CD4-positive, alpha-beta T cell treated with Interleukin-12 subunit alpha and Interleukin-12 subunit beta, for 1 hour (primary cell): ENCODE results near the gene RBSN.

Source experiments
- DNase-seq: peaks from one replicate; pipeline ENCODE4 v3.0.0-alpha.2; 2020

Gene RBSN

GRCh38 chr3:15099364-15100098 is 583 bp upstream of the RBSN start:
- DNase-seq = no peak

- peak; percentile 47 for DNase-seq
Observed at GRCh38 chr3:15097891-15098290, 1.1 kb downstream of the RBSN start.

DNA sequence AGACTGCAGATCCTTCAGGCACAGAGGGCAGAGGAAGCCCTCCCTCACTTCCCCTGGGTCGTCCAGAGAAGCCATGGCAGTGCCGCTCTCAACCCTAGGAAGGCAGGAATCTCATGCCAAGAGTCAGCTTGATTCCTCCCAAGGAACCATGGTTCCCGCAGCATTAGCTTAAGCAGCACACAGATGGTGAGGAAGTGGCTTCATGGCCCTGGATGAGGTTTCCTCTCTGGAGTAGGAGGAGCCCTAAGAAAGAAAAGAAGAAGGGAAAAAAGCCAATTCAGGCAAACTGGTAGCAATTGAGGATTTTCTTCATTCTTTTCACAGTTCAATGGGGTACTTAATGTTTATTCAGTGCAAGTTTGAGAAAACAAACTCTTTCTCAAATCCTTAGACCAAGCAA is 2.9 kb downstream of the RBSN start:
- no peak for DNase-seq

- DNase-seq = no peak
Observed at GRCh38 chr3:15094187-15094875, 4.6 kb downstream of the RBSN start.

- no peak for DNase-seq
Observed at GRCh38 chr3:15092686-15093085, 6.3 kb downstream of the RBSN start.

DNA sequence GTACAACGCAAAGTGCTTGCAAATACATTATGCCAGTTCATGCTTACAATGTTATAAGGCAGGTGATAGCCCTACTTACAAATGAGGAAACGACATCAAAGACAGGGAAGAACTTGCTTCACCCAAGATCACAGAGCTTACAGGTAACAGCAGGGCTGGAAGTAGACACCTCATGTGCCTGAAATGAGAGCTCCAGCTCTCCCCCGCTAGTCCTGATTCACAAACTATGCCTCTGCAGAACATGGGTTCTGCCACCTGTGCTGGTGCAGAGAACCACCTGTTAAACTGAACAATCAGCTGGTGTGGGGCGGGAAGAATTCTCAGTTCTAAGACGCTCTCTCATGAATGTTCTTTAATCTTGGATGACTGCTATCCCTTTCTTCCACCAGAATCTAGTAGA is 7.4 kb downstream of the RBSN start:
- no peak for DNase-seq

DNA sequence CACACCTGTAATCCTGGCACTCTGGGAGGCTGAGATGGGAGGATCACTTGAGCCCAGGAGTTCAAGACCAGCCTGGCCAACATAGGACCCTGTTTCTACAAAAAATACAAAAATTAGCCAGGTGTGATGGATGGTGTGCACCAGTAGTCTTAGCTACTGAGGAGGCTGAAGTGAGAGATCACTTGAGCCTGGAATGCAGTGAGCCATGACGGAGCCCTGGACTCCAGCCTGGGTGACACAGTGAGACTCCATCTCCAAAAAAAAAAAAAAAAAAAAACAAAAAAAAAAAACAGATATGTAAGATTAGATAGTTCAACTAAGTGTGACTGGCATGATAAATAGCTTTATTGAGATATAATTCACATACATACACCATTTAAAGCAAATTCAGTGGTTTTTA is 9.7 kb downstream of the RBSN start:
- no peak for DNase-seq

- no peak for DNase-seq
Observed at GRCh38 chr3:15086699-15087098, 12.2 kb downstream of the RBSN start.

DNA sequence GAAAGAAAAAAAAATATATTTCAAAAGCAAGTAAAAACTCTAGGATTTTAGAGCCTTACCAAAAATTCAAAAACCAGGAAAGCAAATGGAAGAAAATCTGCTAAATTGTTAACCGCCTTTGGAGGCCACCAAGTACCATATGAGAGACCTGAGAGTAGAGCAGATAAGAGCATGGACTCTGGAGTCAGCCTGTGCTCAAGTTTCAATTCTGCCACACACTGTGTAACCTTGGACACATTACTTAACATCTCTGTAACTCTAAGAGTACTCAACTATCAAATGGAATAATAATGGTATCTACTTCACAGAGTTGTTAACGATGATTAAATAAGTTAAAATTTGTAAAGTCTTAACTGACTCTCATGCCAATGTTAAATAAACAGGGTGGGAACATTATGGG is 12.7 kb downstream of the RBSN start:
- DNase-seq = no peak

- DNase-seq = no peak
Observed at GRCh38 chr3:15083252-15083651, 15.7 kb downstream of the RBSN start.

- no peak for DNase-seq
Observed at GRCh38 chr3:15081960-15082664, 16.8 kb downstream of the RBSN start.

GRCh38 chr3:15079091-15079490 is 19.9 kb downstream of the RBSN start:
- no peak for DNase-seq

DNA sequence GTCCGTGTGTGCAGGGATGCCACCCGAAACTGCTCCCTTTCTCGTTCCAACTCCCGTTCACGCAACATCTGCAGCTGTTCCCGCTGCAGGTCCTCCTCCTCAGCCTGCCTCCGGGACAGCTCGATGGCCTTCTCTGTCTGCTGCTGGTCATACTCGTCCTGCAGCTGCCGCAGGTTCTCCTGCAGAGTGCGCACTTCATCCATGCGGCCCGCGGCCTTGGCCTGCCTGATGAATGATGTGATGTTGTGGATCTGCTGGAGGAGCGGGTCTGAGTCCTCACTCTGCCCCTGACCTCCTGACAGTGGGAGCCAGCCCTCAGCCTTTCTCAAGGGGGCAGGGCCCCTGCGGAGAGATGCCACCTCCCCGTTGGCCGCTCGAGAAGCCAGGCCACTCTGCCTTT is 24.4 kb downstream of the RBSN start:
- DNase-seq = no peak

- no peak for DNase-seq
Observed at GRCh38 chr3:15071699-15072098, 27.2 kb downstream of the RBSN start.

DNA sequence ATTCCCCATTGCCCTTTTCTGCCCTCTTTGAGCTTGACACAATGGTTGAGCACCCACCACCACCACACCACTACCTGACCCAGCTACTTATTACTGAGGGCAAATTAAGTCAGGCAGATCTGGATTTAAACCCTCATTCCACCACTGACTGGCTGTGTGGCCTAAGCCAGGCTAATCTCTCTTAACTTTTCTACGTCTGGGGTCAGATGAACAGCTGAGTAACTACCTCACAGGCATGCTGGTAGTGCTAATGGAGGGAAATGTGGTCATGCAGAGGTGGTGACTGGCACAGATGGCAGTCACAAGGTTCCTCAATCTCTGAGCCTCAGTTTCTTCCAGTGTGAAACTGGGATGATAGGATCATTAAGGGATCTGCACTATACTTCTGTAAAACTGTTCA is 29.5 kb downstream of the RBSN start:
- no peak for DNase-seq

DNA sequence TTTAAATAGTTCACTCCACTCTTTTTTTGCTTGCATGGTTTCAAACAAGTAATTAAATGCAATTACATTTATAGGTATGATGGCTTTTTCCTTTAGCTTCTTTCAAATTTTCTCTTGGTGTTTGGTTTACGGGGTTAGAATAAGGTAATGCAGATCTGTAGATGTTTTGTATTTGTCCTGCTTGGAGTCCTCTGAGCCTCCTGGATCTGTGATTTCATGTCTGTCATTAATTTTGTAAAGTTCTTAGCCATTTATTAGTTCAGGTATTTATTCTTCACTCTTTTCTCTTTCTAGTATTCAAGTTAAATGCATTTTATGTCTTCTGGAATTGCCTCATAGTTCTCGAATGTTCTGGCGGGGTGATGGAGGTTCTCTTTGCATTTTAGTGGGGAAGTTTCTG is 32.5 kb downstream of the RBSN start:
- no peak for DNase-seq

GRCh38 chr3:15065550-15066007 is 33.4 kb downstream of the RBSN start:
- peak; percentile 2 for DNase-seq

DNA sequence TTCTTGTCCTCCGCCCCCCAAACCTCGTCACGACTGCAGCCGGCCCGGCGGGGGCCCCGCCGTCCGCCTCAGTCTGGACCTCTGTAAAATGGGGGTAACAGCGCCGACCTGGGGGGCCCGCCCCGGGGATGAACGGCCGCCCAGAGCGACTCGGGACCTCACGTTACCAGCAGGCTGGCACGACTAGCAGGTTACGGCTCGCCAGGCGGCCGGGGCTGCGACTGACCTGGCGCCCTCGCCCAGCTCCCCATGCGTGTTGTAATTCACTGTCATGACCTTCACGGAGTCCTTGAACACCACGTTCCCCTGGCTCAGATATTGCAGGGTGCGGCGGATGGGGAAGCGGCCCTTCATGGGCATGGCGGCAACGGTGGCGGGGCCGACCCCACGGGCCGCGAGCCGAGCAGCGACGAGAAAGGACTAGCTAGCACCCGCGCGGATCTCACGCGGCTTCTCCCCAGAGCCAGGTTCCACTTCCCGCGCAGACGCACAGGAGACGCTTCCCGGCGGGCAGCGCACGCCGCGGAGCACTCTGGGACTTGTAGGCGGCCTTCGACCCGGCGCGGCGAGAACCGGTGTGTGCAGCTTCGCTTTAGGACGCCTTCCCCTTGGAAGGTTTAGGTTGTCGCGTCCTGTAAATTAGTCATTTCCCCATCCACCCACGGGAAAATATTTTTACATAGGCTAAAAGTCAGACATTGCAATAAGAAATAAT is 34.0 kb downstream of the RBSN start, which contains the start of gene MRPS25:
Gene MRPS25 (minus strand): TSS at position 481 of the 715 bp plus-strand sequence. CDS start 121 bp downstream, at position 360.
- peak; percentile 90 for DNase-seq

- DNase-seq = peak; percentile 13
Observed at GRCh38 chr3:15064299-15064834, 34.6 kb downstream of the RBSN start.

DNA sequence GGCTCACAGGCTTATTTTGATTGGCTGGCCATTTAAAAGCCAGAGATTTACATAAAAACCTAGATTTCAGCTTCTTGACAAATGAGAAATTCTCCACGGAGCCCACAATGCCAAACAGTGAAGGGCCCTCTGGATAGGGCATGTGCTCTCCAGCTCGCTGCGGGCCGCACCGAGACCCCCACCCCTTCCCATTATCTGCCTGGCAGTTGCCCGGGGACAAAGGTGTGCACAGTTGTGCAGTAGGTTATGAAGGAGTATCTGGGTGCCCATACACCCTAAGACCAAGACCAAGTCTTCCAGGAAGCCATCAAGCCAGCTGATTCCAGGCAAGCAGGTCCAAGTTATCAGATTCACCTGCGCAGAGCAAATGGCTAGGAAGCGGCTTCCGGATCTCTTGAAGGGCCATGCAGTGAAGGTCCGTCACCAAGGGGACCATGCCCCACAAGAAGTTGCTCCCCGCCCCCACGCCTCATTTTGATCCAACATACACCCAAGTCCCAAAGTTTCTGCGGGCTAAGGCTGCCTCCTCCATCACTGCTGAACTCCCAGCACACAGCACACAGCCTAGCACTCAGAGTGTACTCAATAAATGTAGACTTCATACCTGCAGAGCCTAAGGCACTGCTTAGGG is 35.2 kb downstream of the RBSN start:
- DNase-seq = no peak

- no peak for DNase-seq
Observed at GRCh38 chr3:15063238-15063637, 35.7 kb downstream of the RBSN start.

- DNase-seq = no peak
Observed at GRCh38 chr3:15060029-15060428, 38.9 kb downstream of the RBSN start.
